Sigmoid colon (tissue), 7 donors: Measurements from ENCODE around the gene COBL. TPM values are rescaled to one million over a fixed set of nuclear protein-coding genes. Genes with fewer than 3 reads are reported as not detected.

Experiments
- DNase-seq: peaks from one replicate; pipeline ENCODE4 v3.0.0-alpha.2; 2019
- H3K27ac ChIP-seq, 4 donors: fragments of 200-600 bp; sonication (generic); one replicate each; pipeline ENCODE4 v1.5.1; 2016 to 2019; ENCODE audit warnings: mild to moderate bottlenecking in 1 of 4
- H3K27me3 ChIP-seq, 3 donors: fragments of 200-600 bp; sonication (generic); one replicate each; pipeline ENCODE4 v1.5.1; 2019; ENCODE audit warnings: mild to moderate bottlenecking in 1 of 3
- H3K36me3 ChIP-seq, 4 donors: fragments of 200-600 bp; sonication (generic); one replicate each; pipeline ENCODE4 v1.5.1; 2016 to 2019
- H3K4me1 ChIP-seq, 4 donors: fragments of 200-600 bp; sonication (generic); one replicate each; pipeline ENCODE4 v1.5.1; 2017 to 2019
- H3K4me3 ChIP-seq, 4 donors: fragments of 200-600 bp; sonication (generic); one replicate each; pipeline ENCODE4 v1.5.1; 2017 to 2019; ENCODE audit warnings: mild to moderate bottlenecking in 2 of 4, moderate library complexity in 1 of 4
- H3K9me3 ChIP-seq, 4 donors: fragments of 200-600 bp in 3 of 4; sonication (generic) in 3 of 4; one replicate each; pipeline versions ENCODE4 v1.5.1 to v1.6.1; 2013 to 2019
- CTCF ChIP-seq, 4 experiments: fragments of 450-650 bp in 3 of 4; fragments of 200-600 bp in 1 of 4; IDR thresholded peaks; one replicate each; pipeline ENCODE4 v1.5.1; 2016 to 2019; ENCODE audit warnings: antibody characterized with exemption in 4 of 4, mild to moderate bottlenecking in 3 of 4, moderate library complexity in 2 of 4
- EP300 ChIP-seq, 4 donors: sonication (generic); formaldehyde crosslinking; IDR thresholded peaks; one replicate each; pipeline ENCODE4 v1.6.1; 2017; ENCODE audit warnings: antibody characterized with exemption in 4 of 4
- POLR2A ChIP-seq, 2 donors: fragments of 450-650 bp; IDR thresholded peaks; one replicate each; pipeline ENCODE4 v1.6.1; 2016; ENCODE audit warnings: antibody characterized with exemption in 2 of 2, mild to moderate bottlenecking in 2 of 2, moderate library complexity in 2 of 2
- POLR2AphosphoS5 ChIP-seq, 4 donors: sonication (generic); formaldehyde crosslinking; IDR thresholded peaks; one replicate each; pipeline ENCODE4 v1.6.1; 2017; ENCODE audit warnings: antibody characterized with exemption in 4 of 4
- WGBS, 2 donors: extraction: QIAGEN DNeasy Blood & Tissue Kit; methylation state at CpG; one replicate each; pipeline ENCODE4 v1.1.7; 2013; 5-methylcytosine and 5-hydroxymethylcytosine counted together
- intact Hi-C: fragments of 100-400 bp; cut with DNase I; formaldehyde crosslinking; loops from one replicate; pipeline ENCODE4 v1.15.1; 2023
- polyA plus RNA-seq, 3 donors: library from polyadenylated mRNA; stranded (reverse); fragments of 200-250 nt; gene quantifications; one replicate each; pipeline ENCODE4 v1.2.3, GENCODE V29; 2013
- total RNA-seq, 4 donors: library from RNA; depleted of rRNA; stranded (reverse); fragments of >200 nt; gene quantifications; one replicate each; pipeline ENCODE4 v1.1.0, GENCODE V29; 2016
- donor health status: healthy with polysubstance abuse.
- donor health status: Bipolar disorder and iron deficiency.
- donor health status: healthy.

The COBL gene
- total and polyA plus RNA-seq, 7 donors, result 3.0 to 27.6 (median 10.0) TPM

- TF ChIP-seq POLR2AphosphoS5 (IDR thresholded peaks at IDR 0.05) (no peak), POLR2A (IDR thresholded peaks at IDR 0.05) (no peak), CTCF (IDR thresholded peaks at IDR 0.05) (no peak), EP300 (IDR thresholded peaks at IDR 0.05) (no peak)
Measured at GRCh38 chr7:51114501-51114900, 202.1 kb downstream of the COBL start.

GRCh38 chr7:51113962-51114361 lies 202.6 kb downstream of the COBL start:
- Histone ChIP-seq H3K36me3 (no peaks in the 10 kb centered on the region), H3K4me1 (no peaks in the 10 kb centered on the region), H3K9me3 (no peaks in the 10 kb centered on the region), H3K27me3 (no peaks in the 10 kb centered on the region), H3K4me3 (no peak overlapping the region), H3K27ac (no peak overlapping the region)
- no peak for DNase-seq
- 92 to 97% methylated on average over 7 of the region's 7 CpGs for WGBS, 2 donors
- intact Hi-C loops, result no loop called here
- TF ChIP-seq POLR2AphosphoS5 (IDR thresholded peaks at IDR 0.05) (no peak), CTCF (IDR thresholded peaks at IDR 0.05) (no peak), POLR2A (IDR thresholded peaks at IDR 0.05) (no peak), EP300 (IDR thresholded peaks at IDR 0.05) (no peak)

More at GRCh38 chr7:51114501-51114900, 202.1 kb downstream of the COBL start:
- no peak for DNase-seq
- no peaks in the 10 kb centered on the region for H3K4me1 ChIP-seq
- H3K27me3 ChIP-seq, result no peaks in the 10 kb centered on the region
- no peak overlapping the region for H3K4me3 ChIP-seq
- H3K9me3 ChIP-seq, result no peaks in the 10 kb centered on the region
- no peaks in the 10 kb centered on the region for H3K36me3 ChIP-seq
- H3K27ac ChIP-seq, result no peak overlapping the region
- WGBS, 2 donors, result 87 to 95% methylated on average over 1 of the region's 1 CpG
- intact Hi-C loops, result no loop called here

GRCh38 chr7:51113560-51113959 lies 203.0 kb downstream of the COBL start:
- intact Hi-C loops, result no loop called here
- TF ChIP-seq CTCF (IDR thresholded peaks at IDR 0.05) (no peak), POLR2AphosphoS5 (IDR thresholded peaks at IDR 0.05) (no peak), POLR2A (IDR thresholded peaks at IDR 0.05) (no peak), EP300 (IDR thresholded peaks at IDR 0.05) (no peak)
- Histone ChIP-seq H3K27ac (no peak overlapping the region), H3K36me3 (no peaks in the 10 kb centered on the region), H3K9me3 (no peaks in the 10 kb centered on the region), H3K4me3 (no peak overlapping the region), H3K4me1 (no peaks in the 10 kb centered on the region), H3K27me3 (no peaks in the 10 kb centered on the region)
- WGBS, 2 donors, result 98% methylated on average over 1 of the region's 1 CpG
- no peak for DNase-seq

- no peak overlapping the region for H3K4me3 ChIP-seq
- no peak for DNase-seq
- no peaks in the 10 kb centered on the region for H3K4me1 ChIP-seq
- H3K9me3 ChIP-seq, result no peaks in the 10 kb centered on the region
- no peaks in the 10 kb centered on the region for H3K27me3 ChIP-seq
- TF ChIP-seq POLR2A (IDR thresholded peaks at IDR 0.05) (no peak), EP300 (IDR thresholded peaks at IDR 0.05) (no peak), CTCF (IDR thresholded peaks at IDR 0.05) (no peak), POLR2AphosphoS5 (IDR thresholded peaks at IDR 0.05) (no peak)
- 87 to 88% methylated on average over 8 of the region's 8 CpGs for WGBS, 2 donors
- intact Hi-C loops, result no loop called here
- no peak overlapping the region for H3K27ac ChIP-seq
- H3K36me3 ChIP-seq, result no peaks in the 10 kb centered on the region
Measured at GRCh38 chr7:51111241-51111940, 205.2 kb downstream of the COBL start.

- Histone ChIP-seq H3K4me3 (no peak overlapping the region), H3K27me3 (no peaks in the 10 kb centered on the region), H3K36me3 (no peaks in the 10 kb centered on the region), H3K9me3 (no peaks in the 10 kb centered on the region), H3K27ac (no peak overlapping the region), H3K4me1 (no peaks in the 10 kb centered on the region)
- 86 to 89% methylated on average over 8 of the region's 8 CpGs for WGBS, 2 donors
- TF ChIP-seq POLR2AphosphoS5 (IDR thresholded peaks at IDR 0.05) (no peak), POLR2A (IDR thresholded peaks at IDR 0.05) (no peak), EP300 (IDR thresholded peaks at IDR 0.05) (no peak), CTCF (IDR thresholded peaks at IDR 0.05) (no peak)
- no peak for DNase-seq
- intact Hi-C loops, result no loop called here
Measured at GRCh38 chr7:51108134-51108533, 208.5 kb downstream of the COBL start.
